Stimulated activated CD8-positive, alpha-beta memory T cell treated with anti-CD3 and anti-CD28 coated beads, Interleukin-12 subunit alpha, Interleukin-12 subunit beta, amount 100 ng/mL, for 4 hours (primary cell): Measurements from ENCODE around the gene DNMT3B.
"Not testable (repeated sequence)": the region's sequence is repeated elsewhere in the genome, so short reads cannot be mapped to it uniquely, and the experiment has no call there.

Experiments
- DNase-seq: peaks from one replicate; pipeline ENCODE4 v3.0.0-alpha.2; 2020; ENCODE audit warnings: low read depth

Gene DNMT3B

DNA sequence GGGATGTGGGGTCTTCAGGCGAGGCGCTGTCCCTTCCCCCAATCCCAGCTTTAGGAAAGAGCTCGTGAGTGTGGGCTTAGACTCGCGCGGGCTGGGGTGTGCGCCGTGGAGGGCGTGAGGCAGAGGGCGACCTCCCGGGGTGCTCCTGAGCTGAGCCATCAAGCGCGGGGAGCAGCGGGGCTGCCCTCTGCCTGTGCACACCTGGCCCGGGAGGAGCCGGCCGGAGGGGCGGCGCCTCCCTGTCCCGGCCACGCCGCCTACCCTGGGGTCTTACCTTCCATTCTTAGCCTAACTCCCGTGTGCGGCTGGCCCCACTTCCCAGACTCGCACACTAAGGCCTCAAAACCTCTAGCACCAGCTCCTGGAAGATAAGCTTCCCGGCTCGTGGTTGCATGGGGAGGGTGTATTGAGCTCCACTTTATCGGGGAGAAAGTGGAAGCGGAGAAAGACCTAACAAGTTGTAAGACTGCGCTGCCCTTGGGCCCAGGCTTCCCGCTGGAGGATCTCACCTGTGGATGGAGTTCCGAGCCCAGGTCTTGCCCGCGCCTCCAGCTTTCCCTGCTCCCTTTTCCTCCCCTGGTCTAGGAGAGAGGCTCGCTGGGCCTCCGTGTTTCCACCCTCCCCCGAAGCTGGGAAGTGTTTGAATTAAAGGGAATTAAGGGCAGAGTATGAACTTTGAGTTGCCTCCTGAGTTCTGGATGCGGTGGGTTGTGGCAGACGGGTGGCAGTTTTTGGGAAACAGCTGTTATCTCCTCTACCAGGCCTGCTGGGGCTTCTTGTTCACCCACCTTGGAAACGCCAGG is 1.2 kb downstream of the DNMT3B start:
- no peak for DNase-seq

DNA sequence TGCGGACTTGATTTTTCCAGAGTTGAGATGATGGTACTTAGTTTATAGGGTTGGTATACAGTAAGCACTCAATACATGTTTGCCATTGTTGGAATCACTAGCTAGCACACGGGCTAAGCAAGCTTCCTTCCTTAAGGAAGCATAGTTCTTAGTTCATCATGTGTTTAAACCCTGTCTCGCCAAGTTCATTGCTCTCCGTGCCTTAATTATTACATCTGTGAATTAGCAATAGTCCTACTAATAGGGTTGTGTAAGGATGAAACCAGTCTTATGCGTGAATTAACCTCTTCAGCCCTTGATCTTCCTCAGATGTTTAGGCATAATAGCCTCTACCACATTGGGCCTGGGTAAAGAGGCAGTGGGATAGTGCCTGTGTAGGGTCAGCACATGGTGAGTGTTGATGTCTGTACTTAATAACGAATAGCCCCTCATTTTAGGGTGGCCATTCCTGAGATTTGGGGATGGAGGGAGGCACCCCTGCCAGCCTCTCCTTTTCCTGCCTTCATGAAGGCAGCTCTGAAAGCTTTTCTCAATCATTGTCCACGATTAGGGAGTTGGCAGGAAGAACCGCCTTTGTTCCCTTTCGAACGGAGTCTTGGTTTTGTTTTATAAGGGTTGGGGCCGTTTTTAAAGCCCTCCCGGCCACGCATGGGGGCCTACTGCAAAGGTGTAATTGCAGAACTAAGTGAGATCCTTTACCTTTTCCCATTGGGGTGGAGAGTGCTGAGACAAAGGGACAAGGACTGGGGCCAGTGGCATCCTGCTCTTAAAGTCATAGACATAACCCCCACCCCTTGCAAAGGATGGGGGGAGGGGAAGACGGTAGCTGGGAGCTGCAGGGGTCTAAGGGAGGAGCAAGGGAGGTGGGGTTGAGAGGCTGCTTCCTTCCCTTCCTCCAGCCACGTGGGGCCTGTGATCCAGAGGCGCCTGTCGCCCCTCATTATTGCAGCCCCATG is 2.1 kb downstream of the DNMT3B start:
- DNase-seq, result no peak

DNA sequence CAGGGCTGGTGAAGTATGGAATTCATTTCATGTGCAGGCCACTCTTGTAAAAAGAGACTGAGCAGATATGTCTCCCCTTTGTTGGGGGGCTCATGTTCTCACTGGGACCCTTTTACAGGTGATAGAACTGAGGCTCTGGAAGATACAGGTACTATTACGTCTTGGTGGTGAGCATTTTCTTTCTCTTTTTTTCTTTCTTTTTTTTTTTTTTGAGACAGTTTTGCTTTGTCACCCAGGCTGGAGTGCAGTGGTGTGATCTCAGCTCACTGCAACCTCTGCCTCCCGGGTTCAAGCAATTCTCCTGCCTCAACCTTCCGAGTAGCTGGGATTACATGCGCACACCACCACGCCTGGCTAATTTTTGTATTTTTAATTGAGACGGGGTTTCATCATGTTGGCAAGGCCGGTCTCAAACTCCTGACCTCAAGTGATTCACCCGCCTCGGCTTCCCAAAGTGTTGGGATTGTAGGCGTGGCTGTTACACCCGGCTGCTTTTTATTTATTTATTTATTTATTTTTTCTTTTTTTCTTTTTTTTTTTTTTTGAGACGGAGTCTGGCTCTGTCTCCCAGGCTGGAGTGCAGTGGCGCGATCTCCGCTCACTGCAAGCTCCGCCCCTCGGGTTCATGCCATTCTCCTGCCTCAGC is 3.2 kb downstream of the DNMT3B start:
- DNase-seq, result not testable (repeated sequence)

DNA sequence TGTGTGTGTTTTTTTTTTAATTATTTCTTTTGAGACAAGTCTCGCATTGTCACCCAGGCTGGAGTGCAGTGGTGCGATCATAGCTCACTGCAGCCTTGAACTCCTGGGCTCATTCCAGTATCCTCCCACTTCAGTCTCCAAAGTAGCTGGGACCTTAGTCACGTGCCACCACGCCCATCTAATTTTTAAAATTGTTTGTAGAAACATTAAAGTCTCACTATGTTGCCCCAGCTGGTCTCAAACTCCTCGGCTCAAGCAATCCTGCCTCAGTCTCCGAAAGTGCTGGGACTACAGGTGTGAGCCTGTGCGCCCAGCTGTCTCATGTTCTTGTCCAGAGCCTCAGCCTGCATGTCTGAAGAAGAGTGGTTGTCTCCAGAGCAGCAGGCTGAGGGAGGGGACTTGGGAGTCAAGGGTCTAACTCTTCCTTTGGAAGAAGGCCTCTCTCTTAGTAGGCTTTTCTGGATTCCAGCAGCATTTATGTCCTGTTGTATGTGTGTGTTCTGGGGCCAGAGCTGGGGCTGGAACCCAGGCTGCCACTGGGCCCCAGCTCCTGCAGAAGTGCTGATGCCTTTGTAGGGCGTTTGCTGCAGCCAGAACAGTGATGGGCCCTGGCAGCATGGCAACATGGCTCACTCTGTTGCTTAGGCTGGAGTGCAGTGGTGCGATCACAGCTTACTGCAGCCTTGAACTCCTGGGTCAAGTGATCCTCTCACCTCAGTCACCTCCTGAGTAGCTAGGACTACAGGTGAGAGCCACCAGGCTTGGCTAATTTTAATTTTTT is 5.4 kb downstream of the DNMT3B start:
- no peak for DNase-seq

DNA sequence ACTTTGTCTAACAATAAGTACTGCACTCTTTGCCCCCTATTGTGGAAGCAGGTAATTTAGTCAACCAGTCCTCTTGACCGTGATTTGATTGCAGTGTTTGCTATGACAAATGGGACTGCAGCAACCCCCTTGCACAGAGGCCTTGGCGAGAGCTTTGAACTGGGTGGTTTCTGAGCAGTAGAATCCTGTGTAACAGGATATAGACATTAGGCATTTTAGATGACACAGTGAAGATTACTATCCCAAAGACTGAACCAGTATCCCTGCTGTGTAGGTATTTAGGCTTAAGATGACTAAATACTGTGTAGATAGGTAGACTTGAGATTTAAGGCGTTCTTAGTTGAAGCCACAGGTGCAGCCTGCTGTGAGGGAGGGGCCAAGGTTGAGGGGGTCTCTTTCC is 9.9 kb downstream of the DNMT3B start:
- DNase-seq, result no peak

DNA sequence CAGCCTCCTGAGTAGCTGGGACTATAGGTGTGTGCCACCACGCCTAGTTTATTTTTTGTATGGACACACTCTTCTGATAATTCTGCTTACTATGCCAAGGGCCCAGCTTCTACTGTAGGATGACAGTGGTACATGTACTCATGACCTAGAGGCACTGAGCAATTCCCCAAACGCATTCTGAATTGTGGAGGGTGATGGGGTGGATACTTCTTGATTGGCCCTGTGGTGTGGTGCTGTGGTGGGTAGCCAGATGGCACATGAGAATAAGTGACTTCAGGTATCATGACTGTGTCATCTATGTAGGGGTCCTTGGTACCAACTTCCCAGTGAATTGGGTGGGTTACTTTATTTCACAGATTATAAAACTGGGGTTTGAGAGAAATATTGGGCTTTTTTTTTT is 11.0 kb downstream of the DNMT3B start:
- DNase-seq, result no peak

DNA sequence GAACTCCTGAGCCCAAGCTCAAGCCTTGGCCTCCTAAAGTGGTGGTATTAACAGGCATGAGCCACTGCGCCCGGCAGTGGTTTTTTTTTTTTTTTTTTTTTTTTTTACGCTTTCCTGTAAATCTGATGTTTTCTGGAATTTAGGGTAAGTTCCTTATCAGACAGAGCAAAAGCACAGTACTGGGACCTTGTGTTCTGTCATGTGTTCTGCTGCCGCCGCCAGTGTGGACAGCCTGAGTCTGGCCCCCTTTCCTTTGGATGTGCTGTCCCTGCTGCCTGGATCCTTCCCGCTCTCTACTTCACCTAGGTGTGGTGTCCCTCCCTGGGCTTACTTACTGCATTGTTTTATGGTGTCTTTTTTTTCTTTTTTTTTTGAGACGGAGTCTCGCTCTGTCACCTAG is 11.7 kb downstream of the DNMT3B start:
- no peak for DNase-seq

DNA sequence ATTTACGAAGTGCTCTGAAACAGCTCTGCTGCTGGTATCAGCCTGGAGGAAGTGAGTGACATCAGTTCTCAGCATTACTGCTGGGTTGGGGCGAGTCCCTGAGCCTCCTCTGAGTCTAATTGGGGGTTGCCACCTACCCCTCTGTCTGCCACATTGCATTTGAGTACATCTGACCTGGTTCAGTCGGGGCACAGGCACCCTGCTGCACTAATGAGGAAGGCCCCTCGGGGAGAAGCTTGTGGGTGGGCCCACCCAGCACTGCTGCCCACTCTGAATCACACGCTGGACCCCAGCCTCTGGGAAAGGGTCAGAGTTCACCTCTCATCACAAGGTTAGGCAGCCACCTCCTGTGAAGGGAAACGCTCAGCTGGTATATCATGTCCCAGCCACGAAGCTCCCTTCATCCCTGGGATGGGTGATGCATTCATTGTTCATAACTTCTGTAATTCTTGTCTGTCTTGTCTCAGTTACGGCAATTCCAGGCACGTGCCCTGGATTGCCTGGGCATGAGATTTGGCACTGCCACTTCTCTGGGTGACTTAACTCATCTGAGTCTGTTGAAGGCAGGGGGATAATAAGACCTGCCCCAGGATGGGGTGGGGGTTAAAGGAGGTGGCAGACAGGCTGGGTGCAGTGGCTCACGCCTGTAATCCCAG is 13.3 kb downstream of the DNMT3B start:
- no peak for DNase-seq

DNA sequence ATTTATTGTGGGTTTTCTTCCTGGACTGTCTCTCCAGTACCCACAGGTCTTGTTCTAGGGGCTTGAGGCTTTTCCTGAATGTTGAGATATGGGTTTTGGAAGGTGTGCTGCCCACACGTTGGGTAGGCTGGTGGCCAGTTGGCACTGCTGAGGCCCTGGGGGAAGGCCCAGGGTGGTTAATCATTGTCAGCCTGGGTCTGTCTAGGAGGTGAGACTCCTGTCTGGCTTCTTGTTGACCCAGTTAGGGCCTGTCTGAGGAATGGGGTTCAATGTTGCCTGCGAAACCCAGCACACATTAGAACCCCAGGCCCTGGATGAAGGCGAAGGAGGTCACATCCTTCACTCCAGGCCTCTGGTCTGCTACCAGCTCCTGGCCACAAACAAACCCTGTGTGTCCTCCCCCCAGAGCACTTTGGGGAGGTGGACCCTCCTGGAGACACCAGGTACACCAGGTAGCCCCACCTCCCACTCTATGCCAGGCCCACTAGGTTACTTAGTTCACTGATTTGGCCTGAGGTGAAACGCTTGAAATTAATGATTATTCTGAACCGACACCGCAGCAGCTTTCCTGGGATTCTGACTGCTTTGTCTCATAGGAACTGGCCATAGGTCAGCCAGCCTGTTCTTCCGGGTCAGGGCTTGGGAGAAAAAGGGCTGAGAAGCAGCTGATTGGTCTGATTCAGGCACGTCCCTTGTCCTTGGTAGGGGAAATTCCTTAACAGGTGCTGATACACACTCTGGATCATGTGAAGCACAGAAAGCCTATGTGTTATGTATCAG is 15.2 kb downstream of the DNMT3B start:
- no peak for DNase-seq

DNA sequence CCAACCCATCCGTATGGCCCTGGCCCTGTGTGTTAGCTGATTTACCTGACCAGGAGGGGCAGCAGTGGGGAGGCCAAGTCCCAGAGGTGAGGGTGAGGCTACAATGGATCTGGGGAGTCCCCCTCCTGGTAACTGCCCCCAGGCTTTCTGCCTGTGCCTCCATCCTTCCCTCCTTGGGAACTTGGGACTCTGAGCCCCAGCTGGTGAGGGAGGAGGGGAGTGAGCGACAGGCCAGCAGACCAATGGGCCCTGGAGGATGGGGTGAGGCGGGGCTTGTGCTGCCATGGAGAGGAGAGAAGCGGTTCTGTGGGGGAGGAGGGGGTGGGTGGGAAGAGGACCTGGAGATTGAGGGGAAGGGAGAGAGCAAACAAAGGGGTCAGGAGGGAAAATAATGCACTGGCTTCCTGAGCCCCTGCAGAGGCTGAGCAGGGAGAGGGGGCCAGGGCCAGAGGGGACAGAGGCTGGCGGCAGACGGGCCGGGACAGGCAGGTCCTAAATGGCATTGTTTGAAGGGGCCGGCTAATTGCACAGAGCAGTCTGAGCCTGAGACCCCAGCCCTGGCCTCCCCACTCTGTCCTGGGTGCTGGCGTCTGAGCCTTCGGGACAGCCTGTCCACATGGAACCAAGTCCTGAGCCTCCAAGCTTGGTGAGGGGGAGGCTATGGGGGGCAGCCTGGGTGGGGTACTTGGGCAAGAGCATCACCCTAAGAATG is 17.5 kb downstream of the DNMT3B start:
- no peak for DNase-seq

DNA sequence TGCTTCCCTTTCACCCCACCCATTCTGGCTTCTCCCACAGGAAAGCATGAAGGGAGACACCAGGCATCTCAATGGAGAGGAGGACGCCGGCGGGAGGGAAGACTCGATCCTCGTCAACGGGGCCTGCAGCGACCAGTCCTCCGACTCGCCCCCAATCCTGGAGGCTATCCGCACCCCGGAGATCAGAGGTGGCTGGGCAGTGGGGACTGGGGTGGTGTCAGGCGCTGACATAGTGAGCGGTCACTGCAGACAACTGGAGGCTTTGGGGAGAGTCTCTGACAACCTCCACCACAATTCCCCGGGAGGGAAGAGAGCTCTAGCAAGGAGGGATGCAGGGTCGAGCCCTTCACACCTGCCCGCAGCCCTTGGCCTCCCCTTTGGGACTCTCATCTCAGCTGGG is 18.1 kb downstream of the DNMT3B start:
- DNase-seq, result no peak

DNA sequence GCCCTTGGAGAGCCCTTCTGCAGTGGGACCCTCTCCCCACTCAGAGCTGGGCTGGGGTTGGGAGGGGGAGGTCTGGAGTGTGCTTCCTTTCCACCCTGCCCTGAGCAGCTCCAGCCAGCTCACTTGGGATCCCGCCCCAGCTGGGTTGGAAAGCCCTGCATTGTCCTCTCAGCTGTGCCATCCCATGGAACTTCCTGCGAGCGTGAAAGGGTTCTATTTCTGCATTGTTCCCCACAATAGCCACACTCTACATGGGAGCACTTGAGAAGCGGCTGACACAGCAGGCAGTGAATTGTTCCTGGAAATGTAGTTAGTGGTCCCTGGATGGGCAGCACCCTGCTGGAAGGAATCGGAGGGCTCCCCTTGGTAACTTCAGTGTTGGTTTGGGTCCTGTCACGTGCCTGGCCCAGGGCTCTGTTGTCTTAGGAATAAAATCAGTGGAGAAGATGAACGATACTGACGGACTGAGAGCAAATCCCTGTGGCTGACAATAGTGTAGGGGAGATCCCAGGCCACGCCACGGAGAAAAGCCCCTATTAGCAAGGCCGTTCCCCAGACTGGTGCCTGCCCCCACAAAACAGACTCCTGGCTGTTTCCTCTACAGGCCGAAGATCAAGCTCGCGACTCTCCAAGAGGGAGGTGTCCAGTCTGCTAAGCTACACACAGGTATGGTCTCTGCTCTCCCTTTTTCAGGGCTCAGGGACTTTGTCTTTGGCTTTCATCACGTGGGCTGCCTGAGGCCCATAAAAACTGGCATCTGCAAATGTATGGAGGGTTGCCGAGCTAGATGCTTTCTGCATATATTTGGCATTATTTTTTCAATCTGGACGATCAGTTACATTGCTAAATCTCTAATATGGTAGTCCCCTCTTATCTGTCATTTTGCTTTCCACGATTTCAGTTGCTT is 18.8 kb downstream of the DNMT3B start:
- no peak for DNase-seq

DNA sequence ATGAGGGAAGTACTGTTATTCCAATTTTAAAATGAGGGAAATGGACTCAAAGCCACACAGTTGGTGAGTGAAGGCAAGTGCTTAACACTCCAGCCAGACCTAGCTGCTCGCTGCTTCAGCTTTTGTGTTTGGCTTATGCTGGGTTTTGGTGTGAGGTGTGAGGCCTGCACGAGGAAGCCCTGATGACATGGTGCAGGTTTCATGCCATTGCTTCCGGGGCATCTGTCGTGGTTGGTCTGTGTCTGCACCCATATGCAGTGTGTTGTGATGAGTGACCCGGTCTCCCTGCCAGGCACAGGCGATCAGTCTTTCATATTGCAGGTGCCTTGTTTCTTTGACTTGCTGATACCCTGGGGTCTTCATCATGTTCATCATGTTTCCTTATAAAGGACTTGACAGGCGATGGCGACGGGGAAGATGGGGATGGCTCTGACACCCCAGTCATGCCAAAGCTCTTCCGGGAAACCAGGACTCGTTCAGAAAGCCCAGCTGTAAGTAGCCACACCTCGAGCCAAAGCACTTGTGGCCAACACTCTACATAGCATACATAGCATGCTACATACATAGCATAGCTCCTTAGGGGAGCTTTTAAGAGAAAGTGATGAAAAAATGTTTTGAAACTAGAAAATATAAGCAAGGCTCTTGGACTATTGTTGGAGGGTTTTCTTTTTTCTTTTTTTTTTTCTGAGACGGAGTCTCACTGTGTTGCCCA is 22.3 kb downstream of the DNMT3B start:
- DNase-seq, result no peak

DNA sequence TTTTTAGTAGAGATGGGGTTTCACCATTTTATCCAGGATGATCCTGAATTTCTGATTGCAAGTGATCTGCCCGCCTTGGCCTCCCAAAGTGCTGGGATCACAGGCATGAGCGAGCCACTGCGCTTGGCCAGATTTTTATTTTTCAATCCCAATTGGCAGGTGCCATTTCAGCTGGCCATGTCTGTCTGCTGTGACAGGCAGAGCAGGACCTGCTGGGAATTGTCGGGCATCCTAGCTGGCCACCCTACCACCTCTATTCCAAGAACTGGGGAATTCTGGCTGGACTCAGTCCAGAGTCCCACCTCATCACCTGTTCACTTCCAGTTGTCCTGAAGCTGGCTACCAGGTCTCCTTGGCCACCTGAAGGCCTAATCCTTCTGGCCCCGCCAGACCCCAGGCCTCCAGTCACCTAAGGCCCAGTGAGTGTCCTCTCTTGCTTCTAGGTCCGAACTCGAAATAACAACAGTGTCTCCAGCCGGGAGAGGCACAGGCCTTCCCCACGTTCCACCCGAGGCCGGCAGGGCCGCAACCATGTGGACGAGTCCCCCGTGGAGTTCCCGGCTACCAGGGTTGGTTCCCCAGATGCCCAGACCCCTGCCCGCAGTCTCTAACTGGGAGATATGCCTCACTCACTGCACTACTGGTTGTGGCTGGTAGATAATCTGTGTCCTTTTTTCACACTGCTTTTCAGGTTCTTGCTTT is 24.0 kb downstream of the DNMT3B start:
- no peak for DNase-seq

DNA sequence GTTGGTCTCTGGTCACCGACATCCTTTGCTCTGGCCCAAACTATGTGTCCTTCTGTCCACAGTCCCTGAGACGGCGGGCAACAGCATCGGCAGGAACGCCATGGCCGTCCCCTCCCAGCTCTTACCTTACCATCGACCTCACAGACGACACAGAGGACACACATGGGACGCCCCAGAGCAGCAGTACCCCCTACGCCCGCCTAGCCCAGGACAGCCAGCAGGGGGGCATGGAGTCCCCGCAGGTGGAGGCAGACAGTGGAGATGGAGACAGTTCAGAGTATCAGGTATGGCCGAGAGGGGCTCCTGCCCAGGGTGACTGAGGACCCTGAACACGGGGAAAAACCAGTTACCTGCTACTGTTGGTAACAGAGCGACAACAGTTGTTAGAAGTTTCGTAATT is 25.0 kb downstream of the DNMT3B start:
- no peak for DNase-seq

DNA sequence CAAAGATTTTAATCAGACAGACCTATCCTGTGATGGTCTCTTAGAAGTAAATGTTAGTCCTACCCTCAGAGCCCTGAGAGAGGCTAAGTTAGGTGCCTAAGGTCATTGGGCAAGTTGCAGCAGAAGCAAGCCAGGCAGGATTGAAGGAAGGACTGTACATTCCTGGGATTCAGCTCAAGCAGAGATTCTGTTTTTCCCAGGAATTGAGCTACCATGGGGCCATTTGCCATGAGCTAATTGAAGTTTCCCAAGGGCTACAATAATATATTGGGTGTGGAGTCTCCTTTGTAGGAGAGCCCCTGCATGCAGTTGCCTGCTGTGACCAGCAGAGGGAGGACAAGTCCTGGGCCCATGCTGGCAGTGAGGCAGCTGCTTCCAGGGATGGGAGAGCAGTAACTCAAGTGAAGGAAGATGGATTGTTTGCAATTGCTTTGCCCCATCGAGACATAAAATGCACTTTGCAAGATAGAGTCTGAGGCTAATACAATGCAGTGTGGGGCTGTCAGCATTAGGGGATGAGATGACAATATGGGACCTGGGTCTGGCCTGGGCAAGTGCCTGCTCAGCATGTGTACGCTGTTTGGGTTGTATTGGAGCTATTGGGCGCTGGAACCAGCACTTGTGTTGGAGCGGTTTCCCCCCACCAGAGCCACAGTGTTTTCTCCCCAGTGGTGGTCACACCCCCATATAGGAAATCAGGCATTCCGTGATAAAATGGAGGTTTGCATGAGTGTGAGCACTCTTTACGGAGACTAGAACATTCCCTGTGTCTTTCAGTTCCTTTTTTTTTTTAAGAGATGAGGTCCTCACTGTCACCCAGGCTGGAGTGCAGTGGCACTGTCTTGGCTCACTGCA is 27.9 kb downstream of the DNMT3B start:
- peak; percentile 43 for DNase-seq

DNA sequence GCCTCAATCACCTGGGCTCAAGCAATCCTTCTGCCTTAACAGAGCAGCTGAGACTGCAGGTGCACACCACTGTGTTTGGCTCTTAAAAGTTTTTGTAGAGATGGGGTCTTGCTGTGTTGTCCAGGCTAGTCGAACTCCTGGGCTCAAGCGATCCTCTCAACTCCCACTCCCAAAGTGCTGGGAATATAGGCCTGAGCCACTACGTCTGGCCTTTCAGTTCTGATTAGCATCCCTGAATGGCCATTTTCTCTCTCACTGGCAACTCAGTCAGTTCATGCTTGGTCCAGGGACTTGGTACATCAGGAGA is 28.5 kb downstream of the DNMT3B start:
- no peak for DNase-seq
